Liver (tissue), 3 donors: ENCODE data around the gene HDDC3.

Experiments
- ATF3 ChIP-seq: IDR thresholded peaks from 2 replicates; pipeline ENCODE4 v1.6.1; 2016; ENCODE audit warnings: antibody characterized with exemption
- CTCF ChIP-seq: fragments of 150-350 bp; IDR thresholded peaks from 2 replicates; pipeline ENCODE4 v1.5.1; 2017; ENCODE audit warnings: improper control_type of control experiment, low read depth, low read length; ENCODE audit not compliant: missing input control
- EGR1 ChIP-seq, 2 donors: IDR thresholded peaks; 2 replicates each; pipeline ENCODE4 v1.6.1; 2016 to 2018; ENCODE audit warnings: antibody characterized with exemption in 2 of 2, low read depth in 2 of 2
- RXRA ChIP-seq, 2 donors: IDR thresholded peaks; 2 replicates each; pipeline ENCODE4 v1.6.1; 2017 to 2018; ENCODE audit warnings: antibody characterized with exemption in 2 of 2, mild to moderate bottlenecking in 1 of 2
- TAF1 ChIP-seq: conservative IDR thresholded peaks from 2 replicates; pipeline ENCODE4 v1.6.1; 2016; ENCODE audit warnings: antibody characterized with exemption, mild to moderate bottlenecking
- donor health status: healthy.
- donor health status: healthy.

- TF ChIP-seq CTCF: no peak
- TF ChIP-seq TAF1: no peak
- TF ChIP-seq EGR1 (IDR thresholded peaks at IDR 0.05; ENCODE audit: low read depth in 2 of 2): no peak
- TF ChIP-seq ATF3: no peak
- TF ChIP-seq RXRA (IDR thresholded peaks at IDR 0.05): no peak
These were observed 14.2 kb upstream of the HDDC3 start for GRCh38 chr15:90946538-90946937.
